Ascending aorta (tissue), 2 donors: Measurements from ENCODE around the gene CPS1. TPM values are rescaled to one million over a fixed set of nuclear protein-coding genes. Genes with fewer than 3 reads are reported as not detected.

Source experiments
- DNase-seq, 2 donors: peaks; one replicate each; pipeline ENCODE4 v3.0.0-alpha.2; 2019; ENCODE audit warnings: low spot score in 2 of 2
- H3K27ac ChIP-seq, 2 donors: fragments of 200-600 bp; sonication (generic); one replicate each; pipeline ENCODE4 v1.5.1; 2016 to 2017; ENCODE audit warnings: mild to moderate bottlenecking in 1 of 2
- H3K27me3 ChIP-seq: fragments of 200-600 bp; sonication (generic); one replicate; pipeline ENCODE4 v1.5.1; 2017
- H3K36me3 ChIP-seq, 2 donors: fragments of 200-600 bp; sonication (generic); one replicate each; pipeline ENCODE4 v1.5.1; 2016
- H3K4me1 ChIP-seq, 2 donors: fragments of 200-600 bp; sonication (generic); one replicate each; pipeline ENCODE4 v1.5.1; 2016 to 2017; ENCODE audit warnings: mild to moderate bottlenecking in 1 of 2
- H3K4me3 ChIP-seq, 2 donors: fragments of 200-600 bp; sonication (generic); one replicate each; pipeline ENCODE4 v1.5.1; 2016 to 2017; ENCODE audit warnings: mild to moderate bottlenecking in 1 of 2
- H3K9me3 ChIP-seq, 2 donors: fragments of 200-600 bp; sonication (generic); one replicate each; pipeline ENCODE4 v1.5.1; 2016
- CTCF ChIP-seq, 3 experiments: fragments of 200-600 bp in 2 of 3; fragments of 450-650 bp in 1 of 3; sonication (generic) in 2 of 3; IDR thresholded peaks; one replicate each; pipeline ENCODE4 v1.5.1; 2016 to 2019; ENCODE audit warnings: antibody characterized with exemption in 3 of 3, mild to moderate bottlenecking in 1 of 3, moderate library complexity in 1 of 3
- intact Hi-C: fragments of 100-400 bp; cut with DNase I; formaldehyde crosslinking; loops from one replicate; pipeline ENCODE4 v1.15.1; 2023
- total RNA-seq: library from RNA; depleted of rRNA; stranded (reverse); fragments of >200 nt; gene quantifications from one replicate; pipeline ENCODE4 v1.1.0, GENCODE V29; 2016

Gene CPS1
- total RNA-seq, 1 donor from 2014 or later, result 9.4 TPM

GRCh38 chr2:210686401-210686800 is 130.0 kb downstream of the CPS1 start:
- no peaks in the 10 kb centered on the region for H3K9me3 ChIP-seq
- H3K36me3 ChIP-seq, result no peaks in the 10 kb centered on the region
- no peaks in the 10 kb centered on the region for H3K27me3 ChIP-seq
- H3K4me1 ChIP-seq, result no peaks in the 10 kb centered on the region
- H3K4me3 ChIP-seq, result no peak overlapping the region
- TF ChIP-seq CTCF (IDR thresholded peaks at IDR 0.05), result no peak
- no peak for DNase-seq
- intact Hi-C loops, result no loop called here
- no peak overlapping the region for H3K27ac ChIP-seq

- Histone ChIP-seq H3K27me3 (no peaks in the 10 kb centered on the region), H3K4me3 (no peak overlapping the region), H3K9me3 (no peaks in the 10 kb centered on the region), H3K4me1 (no peaks in the 10 kb centered on the region), H3K27ac (no peak overlapping the region), H3K36me3 (no peaks in the 10 kb centered on the region)
- no peak for DNase-seq
- intact Hi-C loops, result no loop called here
- no peak for TF ChIP-seq CTCF (IDR thresholded peaks at IDR 0.05)
These were observed 131.5 kb downstream of the CPS1 start for GRCh38 chr2:210687786-210688470.

GRCh38 chr2:210707900-210708299 is 151.5 kb downstream of the CPS1 start:
- Histone ChIP-seq H3K36me3 (no peaks in the 10 kb centered on the region), H3K27me3 (no peaks in the 10 kb centered on the region), H3K4me3 (no peak overlapping the region), H3K9me3 (no peaks in the 10 kb centered on the region), H3K4me1 (no peaks in the 10 kb centered on the region), H3K27ac (no peak overlapping the region)
- intact Hi-C loops, result no loop called here
- DNase-seq, result no peak
- TF ChIP-seq CTCF (IDR thresholded peaks at IDR 0.05), result no peak

- H3K36me3 ChIP-seq, result no peaks in the 10 kb centered on the region
- TF ChIP-seq CTCF (IDR thresholded peaks at IDR 0.05), result no peak
- H3K27ac ChIP-seq, result no peak overlapping the region
- no peaks in the 10 kb centered on the region for H3K27me3 ChIP-seq
- H3K4me1 ChIP-seq, result no peaks in the 10 kb centered on the region
- no peak for DNase-seq
- no peak overlapping the region for H3K4me3 ChIP-seq
- intact Hi-C loops, result no loop called here
- H3K9me3 ChIP-seq, result no peaks in the 10 kb centered on the region
These were observed 156.7 kb downstream of the CPS1 start for GRCh38 chr2:210713122-210713521.

- DNase-seq, result no peak
- Histone ChIP-seq H3K27ac (no peak overlapping the region), H3K36me3 (no peaks in the 10 kb centered on the region), H3K9me3 (no peaks in the 10 kb centered on the region), H3K27me3 (no peaks in the 10 kb centered on the region), H3K4me1 (no peaks in the 10 kb centered on the region), H3K4me3 (no peak overlapping the region)
- intact Hi-C loops, result no loop called here
- TF ChIP-seq CTCF (IDR thresholded peaks at IDR 0.05), result no peak
These were observed 159.2 kb downstream of the CPS1 start for GRCh38 chr2:210715560-210716082.
